ENCODE measurements around the gene SQSTM1. TPM values are rescaled to one million over a fixed set of nuclear protein-coding genes. Genes with fewer than 3 reads are reported as not detected.
A peak's percentile ranks its signal among the peaks of the same experiment; 100 is the strongest.

The SQSTM1 gene
- total and polyA plus RNA-seq, 9 of the 15 experiments (the other 6 are each of a cell fraction or from before 2014, with no cell fraction given) = 5.6 to 148 (median 64.0) TPM

GRCh38 chr5:179818746-179819295 is 1.9 kb upstream of the SQSTM1 start (continued):
- peak; percentile 67 for TF ChIP-seq PRPF4 (IDR thresholded peaks at IDR 0.05; ENCODE audit: insufficient read depth, low read depth, low read length, poor library complexity, severe bottlenecking)
- peak in 1 of 2 experiments; percentile 50; a peak in 1 of 4 replicates for TF ChIP-seq SRF (CRISPR knock-in tag; IDR thresholded peaks at IDR 0.05)
- TF ChIP-seq CBX5 (IDR thresholded peaks at IDR 0.05; ENCODE audit: borderline replicate concordance, low read depth) = no peak
- TF ChIP-seq FOS (IDR thresholded peaks at IDR 0.05; ENCODE audit: extremely low read depth, insufficient read length) = peak; percentile 57
- TF ChIP-seq USF2 (CRISPR knock-in tag; IDR thresholded peaks at IDR 0.05) = peak; percentile 92
- TF ChIP-seq THRA (IDR thresholded peaks at IDR 0.05) = no peak
- peak; percentile 38 for TF ChIP-seq E2F8 (IDR thresholded peaks at IDR 0.05; ENCODE audit: low read depth, partially characterized antibody)
- no peak for TF ChIP-seq ZNF696 (CRISPR knock-in tag; conservative IDR thresholded peaks at IDR 0.05)
- no peak for TF ChIP-seq ZHX1 (conservative IDR thresholded peaks at IDR 0.05; ENCODE audit: low read length)
- peak; percentile 61; the same call in 1 of the 2 replicates for TF ChIP-seq MEF2D (tag; conservative IDR thresholded peaks at IDR 0.05; ENCODE audit: low read depth)
- peak; percentile 19 to 20; a peak in 1 of 4 replicates for TF ChIP-seq TEAD1 (CRISPR knock-in tag; IDR thresholded peaks at IDR 0.05)
- TF ChIP-seq SUPT5H (IDR thresholded peaks at IDR 0.05) = peak; percentile 42
- TF ChIP-seq ZBTB11 (CRISPR knock-in tag; IDR thresholded peaks at IDR 0.05) = 0 out of 6 replicates have a peak, but pooled peaks of 1 of the 3 experiments have one; percentile 46
- TF ChIP-seq TCF7 (IDR thresholded peaks at IDR 0.05; ENCODE audit: borderline replicate concordance) = 0 out of 2 replicates have a peak, but pooled peaks have one; percentile 44
- TF ChIP-seq STAT5A (IDR thresholded peaks at IDR 0.05; ENCODE audit: borderline replicate concordance, low read length) = no peak

All from K562 (cell line).